Sigmoid colon (tissue), 4 donors: Measurements from ENCODE around the gene DPP6.
"Not testable (repeated sequence)": the region's sequence is repeated elsewhere in the genome, so short reads cannot be mapped to it uniquely, and the experiment has no call there.

ENCODE experiments used
- EP300 ChIP-seq, 4 donors: sonication (generic); formaldehyde crosslinking; IDR thresholded peaks; one replicate each; pipeline ENCODE4 v1.6.1; 2017; ENCODE audit warnings: antibody characterized with exemption in 4 of 4
- POLR2A ChIP-seq, 2 donors: fragments of 450-650 bp; IDR thresholded peaks; one replicate each; pipeline ENCODE4 v1.6.1; 2016; ENCODE audit warnings: antibody characterized with exemption in 2 of 2, mild to moderate bottlenecking in 2 of 2, moderate library complexity in 2 of 2
- POLR2AphosphoS5 ChIP-seq, 4 donors: sonication (generic); formaldehyde crosslinking; IDR thresholded peaks; one replicate each; pipeline ENCODE4 v1.6.1; 2017; ENCODE audit warnings: antibody characterized with exemption in 4 of 4
- TF ChIP-seq, protein P1 (sequence below), 4 experiments: fragments of 450-650 bp in 3 of 4; fragments of 200-600 bp in 1 of 4; IDR thresholded peaks; one replicate each; pipeline ENCODE4 v1.5.1; 2016 to 2019; ENCODE audit warnings: antibody characterized with exemption in 4 of 4, mild to moderate bottlenecking in 3 of 4, moderate library complexity in 2 of 4

DNA sequence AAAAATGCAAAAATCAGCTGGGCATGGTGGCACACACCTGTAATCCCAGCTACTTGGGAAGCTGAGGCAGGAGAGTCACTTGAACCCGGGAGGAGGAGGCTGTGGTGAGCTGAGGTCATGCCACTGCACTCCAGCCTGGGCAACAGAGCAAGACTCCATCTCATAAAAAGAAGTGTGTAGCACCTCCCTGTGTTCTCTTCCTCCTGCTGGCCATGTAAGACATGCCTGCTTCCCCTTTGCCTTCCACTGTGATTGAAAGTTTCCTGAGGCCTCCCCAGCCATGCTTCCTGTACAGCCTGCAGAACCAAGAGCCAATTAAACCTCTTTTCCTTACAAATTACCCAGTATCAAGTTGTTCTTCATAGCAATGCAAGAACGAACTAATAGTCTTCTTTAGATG is 870.3 kb downstream of the DPP6 start:
- TF ChIP-seq, protein P1, sequence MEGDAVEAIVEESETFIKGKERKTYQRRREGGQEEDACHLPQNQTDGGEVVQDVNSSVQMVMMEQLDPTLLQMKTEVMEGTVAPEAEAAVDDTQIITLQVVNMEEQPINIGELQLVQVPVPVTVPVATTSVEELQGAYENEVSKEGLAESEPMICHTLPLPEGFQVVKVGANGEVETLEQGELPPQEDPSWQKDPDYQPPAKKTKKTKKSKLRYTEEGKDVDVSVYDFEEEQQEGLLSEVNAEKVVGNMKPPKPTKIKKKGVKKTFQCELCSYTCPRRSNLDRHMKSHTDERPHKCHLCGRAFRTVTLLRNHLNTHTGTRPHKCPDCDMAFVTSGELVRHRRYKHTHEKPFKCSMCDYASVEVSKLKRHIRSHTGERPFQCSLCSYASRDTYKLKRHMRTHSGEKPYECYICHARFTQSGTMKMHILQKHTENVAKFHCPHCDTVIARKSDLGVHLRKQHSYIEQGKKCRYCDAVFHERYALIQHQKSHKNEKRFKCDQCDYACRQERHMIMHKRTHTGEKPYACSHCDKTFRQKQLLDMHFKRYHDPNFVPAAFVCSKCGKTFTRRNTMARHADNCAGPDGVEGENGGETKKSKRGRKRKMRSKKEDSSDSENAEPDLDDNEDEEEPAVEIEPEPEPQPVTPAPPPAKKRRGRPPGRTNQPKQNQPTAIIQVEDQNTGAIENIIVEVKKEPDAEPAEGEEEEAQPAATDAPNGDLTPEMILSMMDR (IDR thresholded peaks at IDR 0.05), result not testable (repeated sequence)
- TF ChIP-seq POLR2AphosphoS5, POLR2A, EP300 (IDR thresholded peaks at IDR 0.05): not testable (repeated sequence)
